PC-3 (cell line): ENCODE measurements around the gene NRL. TPM values are rescaled to one million over a fixed set of nuclear protein-coding genes. Genes with fewer than 3 reads are reported as not detected.

Experiments
- ATAC-seq: fragments of 200-7000 bp; cut with Tn5 transposase; 2 replicates; pipeline ENCODE4 v1.9.1; 2020; ENCODE audit warnings: mild to moderate bottlenecking, moderate library complexity
- BruUV-seq: library from RNA; stranded (reverse); fragments of 400-500 nt; replicated peaks from 2 replicates; lab custom pipeline; 2021; lab: Mats Ljungman, UMichigan
- CTCF ChIA-PET: fragments of 300-600 bp; sonication (Branson Sonifier 250); formaldehyde crosslinking; loops from one replicate; lab custom pipeline; 2022; ENCODE audit warnings: antibody characterized with exemption; lab: Charles Lee
- POLR2A ChIA-PET: fragments of 300-600 bp; sonication (Branson Sonifier 250); formaldehyde crosslinking; loops from one replicate; lab custom pipeline; 2022; ENCODE audit warnings: antibody characterized with exemption; ENCODE audit not compliant: unreplicated experiment; lab: Charles Lee
- DNase-seq: peaks from one replicate; pipeline ENCODE4 v3.0.0-alpha.2; 2015
- H2AFZ ChIP-seq: fragments of 300-600 bp; sonication (generic); 2 replicates; pipeline ENCODE4 v1.6.0; 2016; ENCODE audit warnings: antibody characterized with exemption, low read length
- H3F3A ChIP-seq: fragments of 300-600 bp; sonication (generic); one replicate; pipeline ENCODE4 v1.6.0; 2017; ENCODE audit warnings: antibody characterized with exemption, low read length, control low read depth, mild to moderate bottlenecking; ENCODE audit not compliant: unreplicated experiment
- H3K27ac ChIP-seq: fragments of 300-600 bp; sonication (generic); 2 replicates; pipeline ENCODE4 v1.5.1; 2016; ENCODE audit warnings: mild to moderate bottlenecking, low read length
- H3K27me3 ChIP-seq: fragments of 300-600 bp; sonication (generic); 2 replicates; pipeline ENCODE4 v1.6.1; 2016; ENCODE audit warnings: low read length, mixed read lengths
- H3K36me3 ChIP-seq: fragments of 300-600 bp; sonication (generic); 2 replicates; pipeline ENCODE4 v1.6.1; 2016; ENCODE audit warnings: low read depth, mixed run types, low read length, mixed read lengths
- H3K4me1 ChIP-seq: fragments of 300-600 bp; sonication (generic); 2 replicates; pipeline ENCODE4 v1.5.1; 2016; ENCODE audit warnings: low read length; ENCODE audit not compliant: insufficient read depth
- H3K4me2 ChIP-seq: fragments of 300-600 bp; sonication (generic); 2 replicates; pipeline ENCODE4 v1.6.0; 2016; ENCODE audit warnings: low read length
- H3K4me3 ChIP-seq: fragments of 300-600 bp; sonication (generic); 2 replicates; pipeline ENCODE4 v1.5.1; 2016; ENCODE audit warnings: mild to moderate bottlenecking, low read length, mixed read lengths
- H3K79me2 ChIP-seq: fragments of 300-600 bp; sonication (generic); 2 replicates; pipeline ENCODE4 v1.6.1; 2017; ENCODE audit warnings: low read length, mixed read lengths
- H3K9ac ChIP-seq: fragments of 300-600 bp; sonication (generic); 2 replicates; pipeline ENCODE4 v1.6.0; 2016; ENCODE audit warnings: mild to moderate bottlenecking, low read length
- H3K9me2 ChIP-seq: fragments of 300-600 bp; sonication (generic); replicated peaks from 2 replicates; pipeline ENCODE4 v1.6.1; 2016; ENCODE audit warnings: mixed run types, low read length, mixed read lengths
- H3K9me3 ChIP-seq: fragments of 300-600 bp; sonication (generic); 2 replicates; pipeline ENCODE4 v1.6.1; 2016; ENCODE audit warnings: low read length, mixed read lengths
- H4K20me1 ChIP-seq: fragments of 300-600 bp; sonication (generic); 2 replicates; pipeline ENCODE4 v1.6.1; 2016; ENCODE audit warnings: low read length, mixed read lengths
- EZH2 ChIP-seq: fragments of 300-600 bp; sonication (generic); IDR thresholded peaks from one replicate; pipeline ENCODE4 v1.6.1; 2017; ENCODE audit warnings: antibody characterized with exemption, mild to moderate bottlenecking, low read length; ENCODE audit not compliant: unreplicated experiment
- EZH2phosphoT487 ChIP-seq: fragments of 300-600 bp; sonication (generic); IDR thresholded peaks from 2 replicates; pipeline ENCODE4 v1.6.1; 2018; ENCODE audit warnings: mild to moderate bottlenecking, antibody characterized with exemption, low read length, borderline replicate concordance
- intact Hi-C: fragments of 100-400 bp; cut with micrococcal nuclease; formaldehyde crosslinking; loops from 2 replicates; pipeline ENCODE4 v1.9.0; 2023
- total RNA-seq: library from RNA; depleted of rRNA; stranded (reverse); fragments of >200 nt; gene quantifications from 2 replicates; pipeline ENCODE4 v1.2.3, GENCODE V29; 2014
- TF ChIP-seq, protein P1 (sequence below): fragments of 300-600 bp; sonication (generic); conservative IDR thresholded peaks from 2 replicates; pipeline ENCODE4 v1.5.1; 2017; ENCODE audit warnings: antibody characterized with exemption, low read depth, mild to moderate bottlenecking, low read length

The NRL gene
- total RNA-seq, 1 experiment from 2014 or later, result 1.5 TPM

DNA sequence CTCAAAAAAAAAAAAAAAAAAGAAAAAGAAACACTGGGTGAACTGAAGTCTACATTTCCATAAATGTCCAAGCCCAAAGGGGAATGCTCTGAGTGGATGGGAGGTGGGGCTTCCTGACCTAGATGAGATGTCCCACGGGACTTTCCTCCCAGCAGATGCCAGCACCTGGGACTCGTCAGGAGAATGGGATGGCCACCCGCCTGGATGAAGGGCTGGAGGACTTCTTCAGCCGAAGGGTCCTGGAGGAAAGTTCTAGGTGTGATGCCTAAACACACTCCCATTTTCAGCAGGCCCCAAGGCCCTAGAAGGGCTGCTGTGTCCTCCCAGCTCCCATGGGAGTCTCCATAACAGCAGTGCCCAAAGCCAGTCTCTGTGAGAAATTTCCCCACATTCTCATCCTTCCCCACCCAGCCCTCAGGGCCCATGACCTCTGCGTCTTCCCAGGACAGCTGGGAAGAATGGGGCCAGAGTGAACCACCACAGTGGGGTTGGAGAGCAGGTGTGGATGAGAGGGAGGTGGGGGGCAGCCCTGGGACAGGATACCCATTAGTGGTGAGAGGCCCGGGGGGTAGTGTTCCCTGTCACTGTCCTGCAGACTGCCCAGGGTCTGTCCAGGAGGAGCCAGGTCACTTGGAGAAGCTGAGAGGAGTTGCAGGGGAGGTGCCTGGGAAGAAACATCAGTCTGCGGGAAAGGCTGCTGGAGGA lies 50.5 kb downstream of the NRL start:
- H3K9me2 ChIP-seq, result no peaks in the 10 kb centered on the region
- POLR2A ChIA-PET, result no interaction called here

DNA sequence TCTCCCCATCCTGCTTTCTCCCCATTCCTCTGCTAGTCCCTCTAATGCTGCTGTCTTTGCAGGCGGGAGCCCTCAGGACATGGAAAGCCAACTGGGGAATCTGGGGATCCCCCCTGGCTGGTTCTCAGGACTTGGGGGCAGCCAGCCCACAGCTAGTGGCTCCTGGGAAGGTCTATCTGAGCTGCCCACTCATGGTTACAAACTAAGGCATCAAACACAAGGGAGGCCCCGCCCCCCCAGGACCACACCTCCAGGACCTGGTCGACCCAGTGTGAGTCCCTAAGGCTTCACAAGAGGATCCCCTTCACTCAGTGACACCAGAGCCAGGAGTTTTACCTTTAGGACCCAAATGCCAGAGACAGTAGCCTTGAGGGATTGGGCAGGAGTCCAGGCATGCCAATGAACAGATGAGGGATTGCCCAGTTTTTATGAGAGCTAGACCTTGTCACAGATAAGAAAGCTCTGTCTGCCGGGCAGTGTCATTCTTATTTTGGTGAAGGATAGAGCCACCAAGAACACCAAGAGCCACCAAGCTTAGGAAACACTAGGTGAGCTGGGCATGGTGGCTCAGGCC lies 51.4 kb downstream of the NRL start:
- Histone ChIP-seq H3K4me1 (no peaks in the 10 kb centered on the region), H3K4me2 (no peak overlapping the region), H3K27me3 (0 out of 2 replicates have a peak, but pooled peaks cover 1% of the 10 kb centered on the region), H3K36me3 (no peaks in the 10 kb centered on the region), H3K9me2 (no peaks in the 10 kb centered on the region), H3K9ac (no peak overlapping the region), H3K4me3 (no peak overlapping the region), H3K9me3 (no peaks in the 10 kb centered on the region), H4K20me1 (no peaks in the 10 kb centered on the region), H3K79me2 (no peaks in the 10 kb centered on the region), H2AFZ (no peak overlapping the region), H3K27ac (no peak overlapping the region), H3F3A (no peaks in the 10 kb centered on the region)
- ATAC-seq (no peak), DNase-seq (peak; percentile 9)
- TF ChIP-seq EZH2phosphoT487 (no peak), EZH2 (no peak)
- TF ChIP-seq, protein P1, sequence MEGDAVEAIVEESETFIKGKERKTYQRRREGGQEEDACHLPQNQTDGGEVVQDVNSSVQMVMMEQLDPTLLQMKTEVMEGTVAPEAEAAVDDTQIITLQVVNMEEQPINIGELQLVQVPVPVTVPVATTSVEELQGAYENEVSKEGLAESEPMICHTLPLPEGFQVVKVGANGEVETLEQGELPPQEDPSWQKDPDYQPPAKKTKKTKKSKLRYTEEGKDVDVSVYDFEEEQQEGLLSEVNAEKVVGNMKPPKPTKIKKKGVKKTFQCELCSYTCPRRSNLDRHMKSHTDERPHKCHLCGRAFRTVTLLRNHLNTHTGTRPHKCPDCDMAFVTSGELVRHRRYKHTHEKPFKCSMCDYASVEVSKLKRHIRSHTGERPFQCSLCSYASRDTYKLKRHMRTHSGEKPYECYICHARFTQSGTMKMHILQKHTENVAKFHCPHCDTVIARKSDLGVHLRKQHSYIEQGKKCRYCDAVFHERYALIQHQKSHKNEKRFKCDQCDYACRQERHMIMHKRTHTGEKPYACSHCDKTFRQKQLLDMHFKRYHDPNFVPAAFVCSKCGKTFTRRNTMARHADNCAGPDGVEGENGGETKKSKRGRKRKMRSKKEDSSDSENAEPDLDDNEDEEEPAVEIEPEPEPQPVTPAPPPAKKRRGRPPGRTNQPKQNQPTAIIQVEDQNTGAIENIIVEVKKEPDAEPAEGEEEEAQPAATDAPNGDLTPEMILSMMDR, result no peak
- intact Hi-C loops, result no loop called here
- BruUV-seq, result no TSS peak
- ChIA-PET CTCF (interaction anchor here (1.0 kb wide), 1 partner anchor 13 kb away, joined by 3 read pairs; no protein-coding TSS in a partner anchor), POLR2A (no interaction called here)

More for the DNA sequence above, 50.5 kb downstream of the NRL start:
- H2AFZ ChIP-seq, result no peak overlapping the region
- H3F3A ChIP-seq, result no peaks in the 10 kb centered on the region
- no peak overlapping the region for H3K4me2 ChIP-seq
- no peaks in the 10 kb centered on the region for H3K36me3 ChIP-seq
- H3K27ac ChIP-seq, result no peak overlapping the region
- ATAC-seq (no peak), DNase-seq (no peak)
- no peaks in the 10 kb centered on the region for H3K9me3 ChIP-seq
- intact Hi-C loops, result no loop called here
- H3K4me1 ChIP-seq, result no peaks in the 10 kb centered on the region
- TF ChIP-seq, protein P1, result no peak
- TF ChIP-seq EZH2, result no peak
- no peak for TF ChIP-seq EZH2phosphoT487
- 0 out of 2 replicates have a peak, but pooled peaks cover 3% of the 10 kb centered on the region for H3K27me3 ChIP-seq
- CTCF ChIA-PET, result interaction anchor here (1.0 kb wide), 1 partner anchor 14 kb away, joined by 3 read pairs; no protein-coding TSS in a partner anchor
- H3K9ac ChIP-seq, result no peak overlapping the region
- H3K4me3 ChIP-seq, result no peak overlapping the region
- no TSS peak for BruUV-seq
- no peaks in the 10 kb centered on the region for H3K79me2 ChIP-seq
- no peaks in the 10 kb centered on the region for H4K20me1 ChIP-seq
